ENCODE measurements around the gene RGS3.

DNA sequence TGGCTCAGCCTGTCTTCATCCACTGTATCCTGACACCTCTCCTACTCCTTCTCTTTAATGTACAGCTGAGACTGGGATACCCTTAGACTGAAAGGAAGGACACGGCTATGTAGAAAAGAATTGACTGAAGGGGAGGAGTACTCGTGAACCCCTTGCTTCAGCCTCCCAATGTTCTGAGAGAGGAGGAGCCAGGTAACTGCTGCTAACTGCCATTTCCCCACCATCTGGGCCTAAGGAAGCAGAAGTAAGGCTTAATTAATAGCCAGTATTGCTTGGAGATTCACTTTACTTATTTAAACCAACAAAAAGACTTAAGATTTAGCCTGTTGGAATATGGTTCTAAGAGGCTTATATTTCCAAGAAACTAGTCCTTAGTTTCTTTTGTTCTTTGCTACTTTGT lies 18.8 kb upstream of the RGS3 start:
- TF ChIP-seq, protein P1, sequence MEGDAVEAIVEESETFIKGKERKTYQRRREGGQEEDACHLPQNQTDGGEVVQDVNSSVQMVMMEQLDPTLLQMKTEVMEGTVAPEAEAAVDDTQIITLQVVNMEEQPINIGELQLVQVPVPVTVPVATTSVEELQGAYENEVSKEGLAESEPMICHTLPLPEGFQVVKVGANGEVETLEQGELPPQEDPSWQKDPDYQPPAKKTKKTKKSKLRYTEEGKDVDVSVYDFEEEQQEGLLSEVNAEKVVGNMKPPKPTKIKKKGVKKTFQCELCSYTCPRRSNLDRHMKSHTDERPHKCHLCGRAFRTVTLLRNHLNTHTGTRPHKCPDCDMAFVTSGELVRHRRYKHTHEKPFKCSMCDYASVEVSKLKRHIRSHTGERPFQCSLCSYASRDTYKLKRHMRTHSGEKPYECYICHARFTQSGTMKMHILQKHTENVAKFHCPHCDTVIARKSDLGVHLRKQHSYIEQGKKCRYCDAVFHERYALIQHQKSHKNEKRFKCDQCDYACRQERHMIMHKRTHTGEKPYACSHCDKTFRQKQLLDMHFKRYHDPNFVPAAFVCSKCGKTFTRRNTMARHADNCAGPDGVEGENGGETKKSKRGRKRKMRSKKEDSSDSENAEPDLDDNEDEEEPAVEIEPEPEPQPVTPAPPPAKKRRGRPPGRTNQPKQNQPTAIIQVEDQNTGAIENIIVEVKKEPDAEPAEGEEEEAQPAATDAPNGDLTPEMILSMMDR (IDR thresholded peaks at IDR 0.05; ENCODE audit: insufficient read depth, low read length) = no peak
- TF ChIP-seq, protein P2, sequence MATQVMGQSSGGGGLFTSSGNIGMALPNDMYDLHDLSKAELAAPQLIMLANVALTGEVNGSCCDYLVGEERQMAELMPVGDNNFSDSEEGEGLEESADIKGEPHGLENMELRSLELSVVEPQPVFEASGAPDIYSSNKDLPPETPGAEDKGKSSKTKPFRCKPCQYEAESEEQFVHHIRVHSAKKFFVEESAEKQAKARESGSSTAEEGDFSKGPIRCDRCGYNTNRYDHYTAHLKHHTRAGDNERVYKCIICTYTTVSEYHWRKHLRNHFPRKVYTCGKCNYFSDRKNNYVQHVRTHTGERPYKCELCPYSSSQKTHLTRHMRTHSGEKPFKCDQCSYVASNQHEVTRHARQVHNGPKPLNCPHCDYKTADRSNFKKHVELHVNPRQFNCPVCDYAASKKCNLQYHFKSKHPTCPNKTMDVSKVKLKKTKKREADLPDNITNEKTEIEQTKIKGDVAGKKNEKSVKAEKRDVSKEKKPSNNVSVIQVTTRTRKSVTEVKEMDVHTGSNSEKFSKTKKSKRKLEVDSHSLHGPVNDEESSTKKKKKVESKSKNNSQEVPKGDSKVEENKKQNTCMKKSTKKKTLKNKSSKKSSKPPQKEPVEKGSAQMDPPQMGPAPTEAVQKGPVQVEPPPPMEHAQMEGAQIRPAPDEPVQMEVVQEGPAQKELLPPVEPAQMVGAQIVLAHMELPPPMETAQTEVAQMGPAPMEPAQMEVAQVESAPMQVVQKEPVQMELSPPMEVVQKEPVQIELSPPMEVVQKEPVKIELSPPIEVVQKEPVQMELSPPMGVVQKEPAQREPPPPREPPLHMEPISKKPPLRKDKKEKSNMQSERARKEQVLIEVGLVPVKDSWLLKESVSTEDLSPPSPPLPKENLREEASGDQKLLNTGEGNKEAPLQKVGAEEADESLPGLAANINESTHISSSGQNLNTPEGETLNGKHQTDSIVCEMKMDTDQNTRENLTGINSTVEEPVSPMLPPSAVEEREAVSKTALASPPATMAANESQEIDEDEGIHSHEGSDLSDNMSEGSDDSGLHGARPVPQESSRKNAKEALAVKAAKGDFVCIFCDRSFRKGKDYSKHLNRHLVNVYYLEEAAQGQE (IDR thresholded peaks at IDR 0.05; ENCODE audit: insufficient replicate concordance, low read depth) = no peak
- no peak for TF ChIP-seq POLR2AphosphoS5 (IDR thresholded peaks at IDR 0.05; ENCODE audit: low read depth)
- no peak for TF ChIP-seq GABPA (IDR thresholded peaks at IDR 0.05; ENCODE audit: low read depth)
